ENCODE data around the gene ARID1B.
A peak's percentile ranks its signal among the peaks of the same experiment; 100 is the strongest.

ARID1B gene

GRCh38 chr6:156773935-156774852 lies 3.0 kb upstream of the ARID1B start:
- no peak for DNase-seq (ENCODE audit: low read depth in 2 of 2)

- DNase-seq (ENCODE audit: low read depth in 2 of 2), result no peak
Measured at GRCh38 chr6:156774863-156775405, 2.2 kb upstream of the ARID1B start.

GRCh38 chr6:156775717-156776116 lies 1.5 kb upstream of the ARID1B start:
- DNase-seq (ENCODE audit: low read depth in 2 of 2), result no peak

GRCh38 chr6:156776470-156776839 lies 723 bp upstream of the ARID1B start:
- no peak for DNase-seq (ENCODE audit: low read depth in 2 of 2)

- DNase-seq (ENCODE audit: low read depth in 2 of 2), result peak in 1 of 2 donors; percentile 32
Measured at GRCh38 chr6:156777577-156778453, 637 bp downstream of the ARID1B start.

GRCh38 chr6:156778454-156779205 lies 1.5 kb downstream of the ARID1B start:
- DNase-seq (ENCODE audit: low read depth in 2 of 2), result peak in 1 of 2 donors; percentile 16

- DNase-seq (ENCODE audit: low read depth in 2 of 2), result peak in 1 of 2 donors; percentile 24
Measured at GRCh38 chr6:156779206-156780094, 2.3 kb downstream of the ARID1B start.

GRCh38 chr6:156780102-156780641 lies 3.0 kb downstream of the ARID1B start:
- DNase-seq (ENCODE audit: low read depth in 2 of 2), result peak in 1 of 2 donors; percentile 23

GRCh38 chr6:156780962-156781853 lies 4.0 kb downstream of the ARID1B start:
- DNase-seq (ENCODE audit: low read depth in 2 of 2), result no peak

- no peak for DNase-seq (ENCODE audit: low read depth in 2 of 2)
Measured at GRCh38 chr6:156781861-156782631, 4.9 kb downstream of the ARID1B start.

- DNase-seq (ENCODE audit: low read depth in 2 of 2), result no peak
Measured at GRCh38 chr6:156782691-156783320, 5.6 kb downstream of the ARID1B start.

- DNase-seq (ENCODE audit: low read depth in 2 of 2), result no peak
Measured at GRCh38 chr6:156783958-156784357, 6.8 kb downstream of the ARID1B start.

- no peak for DNase-seq (ENCODE audit: low read depth in 2 of 2)
Measured at GRCh38 chr6:156786652-156787051, 9.5 kb downstream of the ARID1B start.

GRCh38 chr6:156787569-156788492 lies 10.7 kb downstream of the ARID1B start:
- no peak for DNase-seq (ENCODE audit: low read depth in 2 of 2)

GRCh38 chr6:156789081-156789943 lies 12.1 kb downstream of the ARID1B start:
- DNase-seq (ENCODE audit: low read depth in 2 of 2), result no peak

Data from stimulated activated CD8-positive, alpha-beta memory T cell treated with anti-CD3 and anti-CD28 coated beads, Interleukin-2, amount 100 ng/mL, for 1 hour (primary cell).